Activated B cell treated with CpG ODN at 0.5 μM for 24 hours (primary cell): Measurements from ENCODE around the gene ATP11C. TPM values are rescaled to one million over a fixed set of nuclear protein-coding genes. Genes with fewer than 3 reads are reported as not detected.
A peak's percentile ranks its signal among the peaks of the same experiment; 100 is the strongest.

Source experiments
- ATAC-seq: fragments of 200-7000 bp; cut with Tn5 transposase; one replicate; pipeline ENCODE4 v1.10.0; 2021; ENCODE audit warnings: low read depth, mild to moderate bottlenecking, moderate library complexity
- CTCF ChIA-PET: fragments of 350-600 bp; sonication (Branson Sonifier 250); formaldehyde crosslinking; loops from one replicate; lab custom pipeline; 2021; ENCODE audit warnings: antibody characterized with exemption; lab: Charles Lee
- POLR2A ChIA-PET: fragments of 350-600 bp; sonication (Branson Sonifier 250); formaldehyde crosslinking; loops from one replicate; lab custom pipeline; 2021; ENCODE audit warnings: antibody characterized with exemption; lab: Charles Lee
- DNase-seq: peaks from one replicate; pipeline ENCODE4 v3.0.0; 2022
- H3K27ac Mint-ChIP-seq: one replicate; pipeline ENCODE4 v1.8.0; 2020; ENCODE audit warnings: mixed read lengths
- H3K27me3 Mint-ChIP-seq: one replicate; pipeline ENCODE4 v1.8.0; 2021; ENCODE audit warnings: mixed read lengths
- H3K36me3 Mint-ChIP-seq: one replicate; pipeline ENCODE4 v1.8.0; 2021; ENCODE audit warnings: low read depth, mixed read lengths
- H3K4me1 Mint-ChIP-seq: one replicate; pipeline ENCODE4 v1.8.0; 2021; ENCODE audit warnings: mixed read lengths
- H3K4me3 Mint-ChIP-seq: one replicate; pipeline ENCODE4 v1.8.0; 2020; ENCODE audit warnings: mild to moderate bottlenecking, mixed read lengths
- H3K9me3 Mint-ChIP-seq: one replicate; pipeline ENCODE4 v1.8.0; 2020; ENCODE audit warnings: mixed read lengths
- intact Hi-C: fragments of 100-400 bp; cut with micrococcal nuclease; formaldehyde crosslinking; loops from one replicate; pipeline ENCODE4 v1.15.1; 2024
- total RNA-seq: library from RNA; stranded (reverse); gene quantifications from 2 replicates; pipeline ENCODE4 v1.2.3, GENCODE V29; 2022
- TF ChIP-seq, protein P1 (sequence below): fragments of 200-600 bp; IDR thresholded peaks from one replicate; pipeline ENCODE4 v1.8.0; 2022; ENCODE audit warnings: antibody characterized with exemption, mild to moderate bottlenecking

ATP11C gene
- total RNA-seq, 1 donor from 2014 or later = 19.7 TPM

DNA sequence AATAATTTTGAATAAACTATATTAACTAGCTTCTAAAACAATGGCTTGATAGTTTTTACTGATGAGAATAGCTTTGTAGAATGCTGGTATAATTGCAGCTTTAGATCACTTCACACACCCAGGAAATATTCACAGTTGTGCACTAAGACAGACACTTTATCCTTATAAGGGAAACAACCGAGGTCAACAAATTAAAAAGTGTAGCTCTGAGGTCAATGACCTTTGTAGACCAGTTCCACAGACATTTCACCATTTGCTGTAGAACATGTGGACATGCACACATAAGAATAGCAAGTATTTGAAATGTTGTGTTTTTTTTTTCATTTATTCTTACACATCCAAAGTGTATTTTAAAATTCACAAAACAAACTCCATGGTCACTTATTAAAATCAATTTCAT is 148.9 kb downstream of the ATP11C start:
- peaks cover 61% of the 10 kb centered on the region for H3K36me3 Mint-ChIP-seq
- no peaks in the 10 kb centered on the region for H3K27me3 Mint-ChIP-seq
- H3K27ac Mint-ChIP-seq = no peak overlapping the region
- TF ChIP-seq, protein P1, sequence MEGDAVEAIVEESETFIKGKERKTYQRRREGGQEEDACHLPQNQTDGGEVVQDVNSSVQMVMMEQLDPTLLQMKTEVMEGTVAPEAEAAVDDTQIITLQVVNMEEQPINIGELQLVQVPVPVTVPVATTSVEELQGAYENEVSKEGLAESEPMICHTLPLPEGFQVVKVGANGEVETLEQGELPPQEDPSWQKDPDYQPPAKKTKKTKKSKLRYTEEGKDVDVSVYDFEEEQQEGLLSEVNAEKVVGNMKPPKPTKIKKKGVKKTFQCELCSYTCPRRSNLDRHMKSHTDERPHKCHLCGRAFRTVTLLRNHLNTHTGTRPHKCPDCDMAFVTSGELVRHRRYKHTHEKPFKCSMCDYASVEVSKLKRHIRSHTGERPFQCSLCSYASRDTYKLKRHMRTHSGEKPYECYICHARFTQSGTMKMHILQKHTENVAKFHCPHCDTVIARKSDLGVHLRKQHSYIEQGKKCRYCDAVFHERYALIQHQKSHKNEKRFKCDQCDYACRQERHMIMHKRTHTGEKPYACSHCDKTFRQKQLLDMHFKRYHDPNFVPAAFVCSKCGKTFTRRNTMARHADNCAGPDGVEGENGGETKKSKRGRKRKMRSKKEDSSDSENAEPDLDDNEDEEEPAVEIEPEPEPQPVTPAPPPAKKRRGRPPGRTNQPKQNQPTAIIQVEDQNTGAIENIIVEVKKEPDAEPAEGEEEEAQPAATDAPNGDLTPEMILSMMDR = no peak
- POLR2A ChIA-PET = no interaction called here
- no peak for DNase-seq
- peaks cover 16% of the 10 kb centered on the region for H3K4me1 Mint-ChIP-seq
- no peak overlapping the region for H3K4me3 Mint-ChIP-seq
- ATAC-seq = no peak
- CTCF ChIA-PET = no interaction called here
- intact Hi-C loops = no loop called here
- no peaks in the 10 kb centered on the region for H3K9me3 Mint-ChIP-seq

DNA sequence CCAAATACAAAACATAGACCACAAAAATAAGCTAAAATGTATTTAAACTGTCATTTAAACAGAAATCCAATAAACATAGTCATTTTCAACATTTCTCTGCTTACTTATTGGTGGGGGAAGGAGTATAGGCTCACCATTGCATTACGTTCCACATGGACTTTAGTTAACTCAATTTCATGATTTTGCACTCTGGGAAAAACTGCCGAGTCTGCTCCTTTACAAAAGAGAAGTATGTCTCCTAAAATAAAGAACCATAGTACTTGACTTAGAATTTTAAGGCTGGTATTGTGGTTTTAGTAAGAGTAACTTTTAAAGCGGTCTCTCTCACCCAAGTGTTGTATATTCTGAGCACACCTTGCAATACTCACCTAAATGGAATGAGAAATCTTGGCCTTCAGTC is 149.8 kb downstream of the ATP11C start:
- no peaks in the 10 kb centered on the region for H3K9me3 Mint-ChIP-seq
- H3K4me1 Mint-ChIP-seq = peaks cover 16% of the 10 kb centered on the region
- no peak overlapping the region for H3K27ac Mint-ChIP-seq
- no peak for DNase-seq
- no peak for ATAC-seq
- TF ChIP-seq, protein P1 = no peak
- POLR2A ChIA-PET = interaction anchor here (0.7 kb wide), 1 partner anchor 131 kb away, joined by 4 read pairs; no protein-coding TSS in a partner anchor
- H3K36me3 Mint-ChIP-seq = peaks cover 58% of the 10 kb centered on the region
- CTCF ChIA-PET = no interaction called here
- no peaks in the 10 kb centered on the region for H3K27me3 Mint-ChIP-seq
- intact Hi-C loops = no loop called here
- no peak overlapping the region for H3K4me3 Mint-ChIP-seq

DNA sequence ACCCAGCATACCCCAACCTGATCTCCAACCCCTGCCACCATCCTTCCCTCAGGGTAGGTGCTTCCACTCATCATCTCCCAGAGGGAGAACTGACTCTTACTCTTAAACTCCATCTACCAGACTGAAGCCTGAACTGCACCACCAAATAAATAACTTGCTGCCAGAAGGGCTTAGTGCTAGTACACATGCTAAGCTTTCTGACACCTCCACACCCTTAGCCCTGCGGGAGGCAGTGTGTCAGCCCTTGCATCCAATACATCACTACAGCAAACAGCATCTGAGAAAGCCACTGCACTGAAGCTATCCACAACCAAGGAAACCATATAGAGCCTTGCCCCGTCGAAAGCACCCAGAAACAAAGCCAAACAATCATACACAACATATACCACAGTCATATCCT is 156.3 kb downstream of the ATP11C start:
- DNase-seq = no peak
- CTCF ChIA-PET = no interaction called here
- H3K27ac Mint-ChIP-seq = no peak overlapping the region
- no peaks in the 10 kb centered on the region for H3K4me1 Mint-ChIP-seq
- no peaks in the 10 kb centered on the region for H3K27me3 Mint-ChIP-seq
- POLR2A ChIA-PET = no interaction called here
- H3K36me3 Mint-ChIP-seq = peaks cover 75% of the 10 kb centered on the region
- ATAC-seq = no peak
- intact Hi-C loops = no loop called here
- H3K9me3 Mint-ChIP-seq = no peaks in the 10 kb centered on the region
- no peak overlapping the region for H3K4me3 Mint-ChIP-seq
- TF ChIP-seq, protein P1 = no peak

DNA sequence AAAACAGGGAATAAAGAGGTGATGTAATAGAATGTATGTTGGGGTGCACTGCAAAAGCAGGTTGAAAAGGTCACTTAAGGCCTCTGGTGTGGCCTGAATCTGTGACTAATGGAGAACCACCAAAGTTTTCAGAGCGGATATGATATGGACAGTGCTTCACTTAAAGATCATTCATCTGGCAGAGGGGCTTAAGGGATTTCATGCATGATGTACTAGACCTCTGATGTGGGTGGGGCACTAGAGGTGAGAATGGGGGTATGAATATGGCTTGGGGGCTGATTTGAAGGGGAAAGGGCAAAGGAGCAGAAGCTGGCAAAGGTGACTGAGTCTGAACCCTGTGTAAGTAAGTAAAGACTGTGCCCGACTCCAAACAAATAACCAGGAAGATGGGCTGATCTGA is 162.5 kb downstream of the ATP11C start:
- intact Hi-C loops = no loop called here
- ATAC-seq (no peak), DNase-seq (no peak)
- TF ChIP-seq, protein P1 = no peak
- Mint-ChIP-seq H3K36me3 (peaks cover 57% of the 10 kb centered on the region), H3K27ac (no peak overlapping the region), H3K4me1 (no peaks in the 10 kb centered on the region), H3K27me3 (no peaks in the 10 kb centered on the region), H3K9me3 (no peaks in the 10 kb centered on the region), H3K4me3 (no peak overlapping the region)
- ChIA-PET CTCF (no interaction called here), POLR2A (no interaction called here)

DNA sequence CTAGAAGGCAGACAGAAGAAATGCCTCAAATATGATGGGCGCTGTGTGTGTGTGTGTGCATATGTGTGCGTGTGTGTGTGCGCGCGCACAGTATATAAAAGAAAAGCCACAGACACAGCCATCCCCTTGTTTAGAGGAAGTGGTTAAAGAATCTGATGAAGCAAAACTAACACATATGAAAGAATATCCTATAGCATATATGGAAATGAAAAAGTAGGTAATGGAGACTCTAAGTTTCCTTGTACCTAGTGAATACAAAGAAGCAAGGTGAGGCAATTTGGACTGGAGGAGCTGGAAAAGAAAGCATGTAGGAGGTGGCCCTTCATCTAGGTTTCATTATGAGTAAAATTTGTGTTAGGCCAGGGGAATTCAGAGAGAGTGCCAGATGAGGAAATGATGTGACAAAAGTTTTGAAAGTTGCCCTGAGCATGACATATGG is 166.3 kb downstream of the ATP11C start:
- POLR2A ChIA-PET = no interaction called here
- TF ChIP-seq, protein P1 = no peak
- CTCF ChIA-PET = no interaction called here
- Mint-ChIP-seq H3K4me3 (no peak overlapping the region), H3K9me3 (no peaks in the 10 kb centered on the region), H3K36me3 (peaks cover 33% of the 10 kb centered on the region), H3K4me1 (no peaks in the 10 kb centered on the region), H3K27me3 (no peaks in the 10 kb centered on the region), H3K27ac (no peak overlapping the region)
- ATAC-seq (peak; percentile 34), DNase-seq (no peak)
- intact Hi-C loops = loop anchor here (10.0 kb wide), 1 partner anchor 168 kb away; the partner anchor contains the start of gene ATP11C
